Caco-2 (cell line): ENCODE data around the gene AFP. TPM values are rescaled to one million over a fixed set of nuclear protein-coding genes. Genes with fewer than 3 reads are reported as not detected.

Experiments used
- BruUV-seq: library from RNA; stranded (reverse); fragments of 400-500 nt; replicated peaks from 2 replicates; lab custom pipeline; 2021; lab: Mats Ljungman, UMichigan
- CTCF ChIA-PET: fragments of 300-600 bp; sonication (Branson Sonifier 250); formaldehyde crosslinking; loops from one replicate; lab custom pipeline; 2022; ENCODE audit warnings: antibody characterized with exemption; lab: Charles Lee
- POLR2A ChIA-PET: fragments of 300-600 bp; sonication (Branson Sonifier 250); formaldehyde crosslinking; loops from one replicate; lab custom pipeline; 2022; ENCODE audit warnings: antibody characterized with exemption; lab: Charles Lee
- DNase-seq, 2 experiments: peaks; one replicate each; pipeline versions ENCODE4 v3.0.0 to v3.0.0-alpha.2; 2020 to 2022
- H3K27me3 ChIP-seq: replicated peaks from 2 replicates; pipeline ENCODE4 v1.6.0; 2011; ENCODE audit warnings: low read length; ENCODE audit not compliant: control insufficient read depth, insufficient read depth
- H3K36me3 ChIP-seq: 2 replicates; pipeline ENCODE4 v1.5.1; 2011; ENCODE audit warnings: low read length; ENCODE audit not compliant: control insufficient read depth, insufficient read depth
- H3K4me1 ChIP-seq: fragments of 250-450 bp; sonication (Bioruptor Pico); 2 replicates; pipeline ENCODE4 v1.5.1; 2020; ENCODE audit warnings: mild to moderate bottlenecking
- H3K4me3 ChIP-seq: 2 replicates; pipeline ENCODE4 v1.5.1; 2011; ENCODE audit warnings: low read depth, mild to moderate bottlenecking, control low read depth, low read length
- H3K9me3 ChIP-seq: fragments of 250-450 bp; sonication (Bioruptor Pico); 2 replicates; pipeline ENCODE4 v1.5.1; 2020; ENCODE audit warnings: mild to moderate bottlenecking, moderate library complexity
- H3K27ac Mint-ChIP-seq: one replicate; pipeline ENCODE4 v1.8.0; 2022; ENCODE audit warnings: mixed read lengths; ENCODE audit not compliant: unreplicated experiment
- H3K27me3 Mint-ChIP-seq: one replicate; pipeline ENCODE4 v1.8.0; 2022; ENCODE audit warnings: mixed read lengths; ENCODE audit not compliant: insufficient read depth, unreplicated experiment
- H3K36me3 Mint-ChIP-seq: one replicate; pipeline ENCODE4 v1.8.0; 2022; ENCODE audit warnings: mild to moderate bottlenecking, mixed read lengths; ENCODE audit not compliant: insufficient read depth, unreplicated experiment
- H3K4me1 Mint-ChIP-seq: one replicate; pipeline ENCODE4 v1.8.0; 2022; ENCODE audit warnings: low read depth, mixed read lengths; ENCODE audit not compliant: unreplicated experiment
- H3K4me3 Mint-ChIP-seq: one replicate; pipeline ENCODE4 v1.8.0; 2022; ENCODE audit warnings: mild to moderate bottlenecking, moderate library complexity, mixed read lengths; ENCODE audit not compliant: unreplicated experiment
- H3K9me3 Mint-ChIP-seq: one replicate; pipeline ENCODE4 v1.8.0; 2022; ENCODE audit warnings: mixed read lengths; ENCODE audit not compliant: unreplicated experiment
- CTCF ChIP-seq, 2 experiments: fragments of 200-600 bp in 1 of 2; IDR thresholded peaks; 1 replicate in 1 of 2; 2 replicates in 1 of 2; pipeline versions ENCODE4 v1.5.1 to v1.8.0; 2011 to 2022; ENCODE audit warnings: antibody characterized with exemption in 1 of 2, control low read depth in 1 of 2, inconsistent platforms in 1 of 2, low read depth in 1 of 2, low read length in 1 of 2, mild to moderate bottlenecking in 1 of 2, moderate library complexity in 1 of 2; ENCODE audit not compliant: insufficient read depth in 1 of 2, severe bottlenecking in 1 of 2, unreplicated experiment in 1 of 2
- intact Hi-C: fragments of 100-400 bp; cut with micrococcal nuclease; formaldehyde crosslinking; loops from one replicate; pipeline ENCODE4 v1.10.0; 2022; ENCODE audit not compliant: unreplicated experiment
- total RNA-seq: library from RNA; stranded (reverse); gene quantifications from 2 replicates; pipeline ENCODE4 v1.2.3, GENCODE V29; 2022

AFP gene
- total RNA-seq, 1 experiment from 2014 or later, result 158 TPM

GRCh38 chr4:73407227-73407673 lies 28.8 kb upstream of the AFP start:
- ChIA-PET POLR2A (no interaction called here), CTCF (no interaction called here)
- no TSS peak for BruUV-seq
- Mint-ChIP-seq H3K36me3 (peaks cover 4% of the 10 kb centered on the region), H3K4me1 (no peaks in the 10 kb centered on the region), H3K27ac (no peak overlapping the region), H3K9me3 (no peaks in the 10 kb centered on the region), H3K27me3 (no peaks in the 10 kb centered on the region), H3K4me3 (no peak overlapping the region)
- no peak for DNase-seq
- no peak for TF ChIP-seq CTCF (IDR thresholded peaks at IDR 0.05; ENCODE audit: insufficient read depth in 1 of 2, low read depth in 1 of 2, low read length in 1 of 2, severe bottlenecking in 1 of 2, unreplicated experiment in 1 of 2)
- H3K9me3 ChIP-seq, result no peaks in the 10 kb centered on the region
- H3K4me3 ChIP-seq, result no peak overlapping the region
- intact Hi-C loops, result no loop called here
- no peaks in the 10 kb centered on the region for H3K27me3 ChIP-seq
- H3K4me1 ChIP-seq, result no peaks in the 10 kb centered on the region
- no peaks in the 10 kb centered on the region for H3K36me3 ChIP-seq

GRCh38 chr4:73408181-73408867 lies 27.7 kb upstream of the AFP start:
- Mint-ChIP-seq H3K4me1 (no peaks in the 10 kb centered on the region), H3K27me3 (no peaks in the 10 kb centered on the region), H3K36me3 (peaks cover 4% of the 10 kb centered on the region), H3K27ac (no peak overlapping the region), H3K4me3 (no peak overlapping the region), H3K9me3 (no peaks in the 10 kb centered on the region)
- BruUV-seq, result no TSS peak
- no peak for TF ChIP-seq CTCF (IDR thresholded peaks at IDR 0.05; ENCODE audit: insufficient read depth in 1 of 2, low read depth in 1 of 2, low read length in 1 of 2, severe bottlenecking in 1 of 2, unreplicated experiment in 1 of 2)
- ChIA-PET POLR2A (no interaction called here), CTCF (no interaction called here)
- H3K9me3 ChIP-seq, result no peaks in the 10 kb centered on the region
- H3K4me1 ChIP-seq, result no peaks in the 10 kb centered on the region
- intact Hi-C loops, result no loop called here
- H3K36me3 ChIP-seq, result no peaks in the 10 kb centered on the region
- H3K4me3 ChIP-seq, result no peak overlapping the region
- no peak for DNase-seq
- H3K27me3 ChIP-seq, result no peaks in the 10 kb centered on the region

- Histone ChIP-seq H3K36me3 (no peaks in the 10 kb centered on the region), H3K4me1 (no peaks in the 10 kb centered on the region), H3K9me3 (no peaks in the 10 kb centered on the region), H3K27me3 (no peaks in the 10 kb centered on the region), H3K4me3 (no peak overlapping the region)
- H3K27me3 Mint-ChIP-seq, result no peaks in the 10 kb centered on the region
- intact Hi-C loops, result no loop called here
- ChIA-PET POLR2A (no interaction called here), CTCF (no interaction called here)
- no peak overlapping the region for H3K27ac Mint-ChIP-seq
- no peaks in the 10 kb centered on the region for H3K4me1 Mint-ChIP-seq
- H3K36me3 Mint-ChIP-seq, result peaks cover 4% of the 10 kb centered on the region
- TF ChIP-seq CTCF (IDR thresholded peaks at IDR 0.05; ENCODE audit: insufficient read depth in 1 of 2, low read depth in 1 of 2, low read length in 1 of 2, severe bottlenecking in 1 of 2, unreplicated experiment in 1 of 2), result no peak
- no peak for DNase-seq
- no TSS peak for BruUV-seq
- H3K4me3 Mint-ChIP-seq, result no peak overlapping the region
- no peaks in the 10 kb centered on the region for H3K9me3 Mint-ChIP-seq
Observed at GRCh38 chr4:73409012-73409862, 26.8 kb upstream of the AFP start.
